GM19324 (cell line): Measurements from ENCODE around the gene DCTPP1.

ENCODE experiments used
- ATAC-seq: cut with Tn5 transposase; IDR thresholded peaks from one replicate; pipeline ENCODE4 v1.9.1; 2021; ENCODE audit warnings: mild to moderate bottlenecking, moderate library complexity; ENCODE audit not compliant: unreplicated experiment, low FRiP score

Gene DCTPP1

DNA sequence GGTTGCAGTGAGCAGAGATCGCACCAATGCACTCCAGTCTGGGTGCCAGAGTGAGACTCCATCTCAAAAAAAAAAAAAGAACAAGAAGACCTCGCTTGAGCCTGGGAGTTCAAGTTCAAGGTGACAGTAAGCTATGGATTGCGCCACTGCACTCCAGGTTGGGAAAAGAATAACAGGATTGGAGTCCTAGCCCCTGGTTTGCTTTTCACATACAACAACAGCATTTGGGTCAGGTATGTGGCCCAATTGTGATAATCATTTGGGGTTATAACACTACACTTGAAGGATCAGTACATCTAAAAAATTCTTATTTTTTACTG, 19.2 kb upstream of the DCTPP1 start:
- ATAC-seq: no peak

DNA sequence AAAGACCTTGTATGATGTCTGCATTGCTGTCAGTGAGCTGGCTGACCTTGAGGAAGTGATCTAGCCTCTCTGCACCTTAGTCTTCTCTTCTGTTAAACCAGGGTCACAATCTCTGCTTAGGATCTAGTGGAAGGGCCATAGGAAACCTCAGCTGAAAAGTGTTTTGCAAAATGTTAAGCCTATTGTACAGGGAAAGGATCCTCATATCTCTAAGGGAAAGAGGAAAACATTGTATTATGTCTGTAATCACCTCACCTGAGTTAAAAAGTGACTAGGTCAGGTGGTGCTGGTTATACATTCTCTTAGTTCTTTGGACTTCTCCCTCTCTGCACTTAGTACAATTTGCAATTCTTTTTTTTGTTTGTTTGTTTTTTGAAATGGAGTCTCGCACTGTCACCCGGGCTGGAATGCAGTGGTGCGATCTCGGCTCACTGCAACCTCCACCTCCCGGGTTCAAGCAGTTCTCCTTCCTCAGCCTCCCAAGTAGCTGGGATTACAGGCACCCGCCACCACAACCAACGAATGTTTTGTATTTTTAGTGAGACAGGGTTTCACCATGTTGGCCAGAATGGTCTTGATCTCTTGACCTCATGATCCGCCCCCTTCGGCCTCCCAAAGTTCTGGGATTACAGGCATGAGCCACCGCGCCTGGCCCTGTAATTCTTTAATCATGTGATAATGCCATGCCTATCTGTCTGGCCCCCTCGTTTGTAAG, 17.8 kb upstream of the DCTPP1 start:
- no peak for ATAC-seq

- no peak for ATAC-seq
Measured at GRCh38 chr16:30446203-30446595, 16.4 kb upstream of the DCTPP1 start.

GRCh38 chr16:30445408-30446202, 15.8 kb upstream of the DCTPP1 start, which contains the start of gene SEPHS2:
Gene SEPHS2, minus strand, starts transcription at chr16:30445874. Its CDS starts 147 bp downstream, at chr16:30445727.
- peak; percentile 80 for ATAC-seq

DNA sequence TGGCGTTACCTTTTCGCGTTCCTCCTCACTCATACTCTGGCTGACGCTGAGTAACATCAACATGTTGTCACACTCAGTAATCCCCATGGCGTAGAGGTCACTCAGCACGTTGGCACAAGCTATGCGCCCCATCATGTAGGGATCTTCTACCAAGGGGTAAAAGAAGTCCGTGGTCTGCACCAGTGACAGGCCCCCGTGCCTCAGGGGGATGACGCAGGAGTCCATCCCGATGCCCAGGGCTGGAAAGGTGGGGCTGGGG, 15.2 kb upstream of the DCTPP1 start:
- no peak for ATAC-seq

DNA sequence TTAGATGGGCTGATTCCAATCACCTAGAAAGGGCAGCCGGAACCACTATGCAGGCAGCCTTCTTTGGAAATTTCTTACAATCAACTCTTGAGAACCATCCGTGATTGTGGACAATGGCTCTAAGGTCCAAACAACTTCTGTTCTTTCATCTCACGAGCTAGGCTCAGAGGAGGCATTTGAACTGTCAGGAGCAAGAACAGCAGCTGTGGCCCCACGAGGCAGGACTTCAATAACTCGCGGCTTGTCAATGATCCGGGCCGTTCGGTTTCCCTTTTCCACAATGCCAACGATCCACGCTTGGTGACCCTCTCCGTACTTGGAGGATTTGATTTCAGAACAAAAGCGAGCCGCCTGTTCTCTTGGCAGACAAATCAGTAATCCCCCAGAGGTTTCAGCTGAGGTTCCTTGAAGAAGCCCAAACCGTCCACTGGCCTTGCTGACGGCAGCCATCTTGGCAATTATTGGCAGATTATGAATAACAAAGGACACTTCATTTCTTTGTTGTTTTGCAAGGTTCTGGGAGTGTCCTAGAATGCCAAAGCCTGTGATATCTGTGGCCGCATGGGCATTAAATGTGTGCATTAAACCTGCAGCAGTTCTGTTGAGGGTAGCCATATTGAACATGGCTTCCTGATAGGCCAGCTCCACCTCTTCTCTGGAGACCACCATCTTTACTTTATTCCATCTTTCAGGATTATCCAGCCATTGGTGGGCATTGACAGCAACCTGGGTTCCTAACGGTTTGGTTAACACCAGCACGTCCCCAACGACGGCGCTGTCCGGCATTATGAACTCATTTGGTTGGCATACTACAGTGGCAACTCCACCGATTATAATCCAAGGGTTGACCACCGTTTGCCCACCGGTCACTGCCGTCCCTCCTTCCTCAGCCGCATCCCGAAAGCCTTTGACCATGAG, 14.7 kb upstream of the DCTPP1 start:
- ATAC-seq: no peak

- ATAC-seq: no peak
Measured at GRCh38 chr16:30443631-30444030, 13.8 kb upstream of the DCTPP1 start.

DNA sequence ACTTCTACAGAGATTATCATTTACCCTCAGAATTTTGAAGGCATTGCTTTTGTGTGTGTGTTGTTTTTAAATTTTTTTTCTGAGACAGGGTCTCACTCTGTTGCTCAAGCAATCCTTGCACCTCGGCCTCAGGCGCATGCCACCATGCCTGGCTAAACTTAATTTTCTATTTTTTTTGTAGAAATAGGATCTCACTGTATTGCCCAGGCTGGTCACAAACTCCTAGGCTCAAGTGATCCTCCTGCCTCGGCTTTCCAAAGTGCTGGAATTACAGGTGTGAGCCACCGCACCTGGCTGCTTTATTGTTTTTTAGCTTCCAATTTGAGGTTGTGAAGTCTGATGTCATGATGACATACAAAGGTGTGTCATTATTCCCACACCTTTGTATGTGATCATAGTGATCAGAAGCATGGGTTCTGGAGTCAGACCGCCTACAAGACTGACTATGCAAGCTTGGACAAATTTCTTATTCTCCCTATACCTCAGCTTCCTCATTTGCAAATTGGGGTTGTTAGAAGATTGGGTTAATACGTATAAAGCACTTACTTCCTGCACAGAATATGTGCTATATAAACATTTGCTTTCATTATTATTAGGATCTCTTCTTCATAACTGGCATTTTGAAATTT, 10.0 kb upstream of the DCTPP1 start:
- no peak for ATAC-seq

DNA sequence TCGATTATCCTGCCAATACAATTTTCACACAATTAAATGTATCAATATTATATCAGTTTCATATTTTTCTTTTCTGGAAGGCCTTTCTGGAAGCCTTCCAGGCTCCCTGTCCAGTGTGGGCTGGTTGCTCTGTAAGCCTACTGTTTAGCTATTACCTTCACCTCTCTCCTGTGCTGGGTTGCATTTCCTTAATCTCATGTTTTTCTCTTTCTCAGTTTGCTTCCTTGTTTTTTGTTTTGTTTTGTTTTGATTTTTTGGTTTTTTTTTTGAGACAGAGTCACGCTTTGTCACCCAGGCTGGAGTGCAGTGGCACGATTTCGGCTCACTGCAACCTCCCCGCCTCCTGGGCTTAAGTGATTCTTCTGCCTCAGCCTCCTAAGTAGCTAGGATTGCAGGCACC, 9.0 kb upstream of the DCTPP1 start:
- no peak for ATAC-seq

DNA sequence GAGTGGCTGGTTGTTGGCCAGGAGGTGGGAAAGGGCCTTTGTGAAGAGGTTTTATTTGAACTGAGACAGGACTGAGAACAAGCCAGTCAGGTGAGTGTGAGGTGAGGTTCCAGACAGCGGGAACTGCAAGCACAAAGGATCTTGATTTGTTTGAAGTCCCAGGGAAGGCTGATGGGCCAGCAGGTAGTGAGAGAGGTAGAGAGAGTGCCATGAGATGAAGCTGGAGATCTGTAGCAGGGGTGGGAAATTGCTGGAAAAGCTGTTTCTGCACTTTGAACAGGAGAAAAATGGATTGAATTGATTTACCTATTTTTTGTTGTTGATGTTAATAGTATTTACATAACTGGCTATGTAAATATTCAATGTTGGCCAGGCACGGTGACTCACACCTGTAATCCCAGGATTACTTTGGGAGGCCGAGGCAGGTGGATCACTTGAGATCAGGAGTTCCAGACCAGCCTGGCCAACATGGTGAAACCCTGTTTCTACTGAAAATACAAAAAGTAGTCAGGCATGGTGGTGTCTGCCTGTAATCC, 7.7 kb upstream of the DCTPP1 start:
- no peak for ATAC-seq

- ATAC-seq: no peak
Measured at GRCh38 chr16:30434852-30435251, 5.0 kb upstream of the DCTPP1 start.

DNA sequence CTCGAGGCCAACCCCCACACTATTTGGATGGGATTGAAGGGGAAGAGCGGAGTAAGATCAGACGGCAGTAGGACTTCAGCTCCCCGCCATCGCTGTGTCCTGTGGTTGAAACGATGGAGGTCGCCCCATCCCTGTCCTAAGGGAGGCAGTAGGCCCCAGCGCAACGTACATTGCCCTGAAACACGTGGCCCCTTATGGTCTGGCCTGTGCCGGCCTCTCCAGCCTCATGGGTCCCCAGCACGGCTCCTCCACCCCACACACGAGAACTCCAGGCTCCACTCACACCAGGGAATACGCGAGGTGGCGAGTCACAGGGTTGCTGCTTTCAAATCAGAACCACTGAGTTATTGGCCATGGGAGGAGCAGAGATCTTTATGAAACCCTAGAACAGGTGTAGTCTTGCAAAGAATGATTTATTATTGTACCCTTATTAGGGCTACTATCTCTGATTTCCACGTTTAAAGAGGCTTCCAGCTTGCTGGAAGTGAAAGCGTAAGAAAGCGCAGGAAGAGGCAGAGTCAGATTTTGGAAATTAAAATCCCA, 669 bp upstream of the DCTPP1 start:
- ATAC-seq: peak; percentile 8

- ATAC-seq: no peak
Measured at GRCh38 chr16:30429418-30429677, 482 bp downstream of the DCTPP1 start.

- ATAC-seq: no peak
Measured at GRCh38 chr16:30428055-30428454, 1.8 kb downstream of the DCTPP1 start.

DNA sequence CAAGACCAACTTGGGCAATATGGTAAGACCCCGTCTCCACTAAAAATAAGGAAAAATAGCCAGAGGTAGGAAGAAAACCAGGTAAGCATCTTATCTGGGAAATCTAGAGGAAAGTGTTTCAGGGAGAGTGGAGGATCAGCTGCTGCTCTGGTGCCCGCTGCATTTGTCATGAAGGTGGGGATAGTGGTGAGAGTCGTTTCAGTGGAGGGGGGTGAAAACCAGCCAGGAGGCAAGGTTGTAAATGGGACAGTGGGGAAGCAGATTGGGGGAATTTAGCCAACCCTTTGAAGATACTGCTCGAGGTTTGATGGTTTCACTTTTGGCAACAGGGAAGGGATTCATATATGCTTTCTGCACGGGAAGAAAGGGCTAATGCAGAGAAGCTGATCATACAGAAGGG, 8.8 kb downstream of the DCTPP1 start:
- ATAC-seq: no peak

GRCh38 chr16:30418350-30419181, 11.3 kb downstream of the DCTPP1 start:
- no peak for ATAC-seq

- ATAC-seq: peak; percentile 83
Measured at GRCh38 chr16:30417529-30418349, 12.1 kb downstream of the DCTPP1 start.

- no peak for ATAC-seq
Measured at GRCh38 chr16:30416624-30417528, 13.0 kb downstream of the DCTPP1 start.
